HepG2 (cell line): ENCODE data around the gene SRRM2. TPM values are rescaled to one million over a fixed set of nuclear protein-coding genes. Genes with fewer than 3 reads are reported as not detected.

Source experiments
- ATF7 ChIP-seq, 2 experiments: fragments of 450-650 bp in 1 of 2; sonication (generic) in 1 of 2; formaldehyde crosslinking in 1 of 2; IDR thresholded peaks; 2 replicates each; pipeline versions ENCODE4 v1.4.0 to v1.6.1; 2016 to 2020; ENCODE audit warnings: antibody characterized with exemption in 1 of 2, mild to moderate bottlenecking in 1 of 2, missing genetic modification reagents in 1 of 2
- DZIP1 ChIP-seq: sonication (generic); formaldehyde crosslinking; IDR thresholded peaks from 2 replicates; pipeline ENCODE4 v1.5.0; 2020; ENCODE audit warnings: mild to moderate bottlenecking, missing genetic modification reagents
- FOXJ3 ChIP-seq: sonication (generic); formaldehyde crosslinking; IDR thresholded peaks from 2 replicates; pipeline ENCODE4 v1.4.0; 2020; ENCODE audit warnings: missing genetic modification reagents, mild to moderate bottlenecking, borderline replicate concordance
- GATAD1 ChIP-seq: IDR thresholded peaks from 2 replicates; pipeline ENCODE4 v1.6.1; 2016; ENCODE audit warnings: missing genetic modification reagents, missing compliant biosample characterization
- KLF11 ChIP-seq: IDR thresholded peaks from 2 replicates; pipeline ENCODE4 v1.6.1; 2016; ENCODE audit warnings: missing compliant biosample characterization
- KLF6 ChIP-seq: IDR thresholded peaks from 2 replicates; pipeline ENCODE4 v1.8.0; 2016; ENCODE audit warnings: missing biosample characterization, missing genetic modification reagents
- RFXAP ChIP-seq: sonication (generic); formaldehyde crosslinking; IDR thresholded peaks from 2 replicates; pipeline ENCODE4 v1.4.0; 2020; ENCODE audit warnings: missing genetic modification reagents, borderline replicate concordance
- SMARCE1 ChIP-seq: fragments of 450-650 bp; IDR thresholded peaks from 2 replicates; pipeline ENCODE4 v1.6.1; 2017; ENCODE audit warnings: borderline replicate concordance
- SRY ChIP-seq: sonication (generic); formaldehyde crosslinking; IDR thresholded peaks from 2 replicates; pipeline ENCODE4 v1.8.0; 2022; ENCODE audit warnings: mild to moderate bottlenecking, missing genetic modification reagents
- THAP7 ChIP-seq: sonication (generic); formaldehyde crosslinking; IDR thresholded peaks from 2 replicates; pipeline ENCODE4 v1.8.1; 2023; ENCODE audit warnings: mild to moderate bottlenecking, missing genetic modification reagents
- TP53 ChIP-seq: sonication (generic); formaldehyde crosslinking; conservative IDR thresholded peaks from 2 replicates; pipeline ENCODE4 v1.4.0; 2020; ENCODE audit warnings: missing genetic modification reagents
- ZFP36L2 ChIP-seq: sonication (generic); formaldehyde crosslinking; IDR thresholded peaks from 2 replicates; pipeline ENCODE4 v1.4.0; 2020; ENCODE audit warnings: missing genetic modification reagents
- ZHX1 ChIP-seq: sonication (generic); formaldehyde crosslinking; IDR thresholded peaks from 2 replicates; pipeline ENCODE4 v1.8.1; 2022; ENCODE audit warnings: low read depth, mild to moderate bottlenecking, missing genetic modification reagents
- ZNF225 ChIP-seq: sonication (generic); formaldehyde crosslinking; IDR thresholded peaks from 2 replicates; pipeline ENCODE4 v1.4.0; 2020; ENCODE audit warnings: mild to moderate bottlenecking, missing genetic modification reagents
- ZNF24 ChIP-seq: fragments of 450-650 bp; IDR thresholded peaks from 2 replicates; pipeline ENCODE4 v1.6.1; 2017; ENCODE audit warnings: antibody characterized with exemption, mild to moderate bottlenecking
- ZNF260 ChIP-seq: sonication (generic); formaldehyde crosslinking; IDR thresholded peaks from 2 replicates; pipeline ENCODE4 v1.4.0; 2020; ENCODE audit warnings: missing genetic modification reagents, low read depth, mild to moderate bottlenecking, borderline replicate concordance
- ZNF34 ChIP-seq: sonication (generic); formaldehyde crosslinking; IDR thresholded peaks from 2 replicates; pipeline ENCODE4 v1.4.0; 2020; ENCODE audit warnings: mild to moderate bottlenecking, missing genetic modification reagents, borderline replicate concordance
- ZNF382 ChIP-seq: sonication (generic); formaldehyde crosslinking; IDR thresholded peaks from 2 replicates; pipeline ENCODE4 v1.5.0; 2020; ENCODE audit warnings: missing genetic modification reagents, mild to moderate bottlenecking, borderline replicate concordance
- ZNF589 ChIP-seq: sonication (generic); formaldehyde crosslinking; conservative IDR thresholded peaks from 2 replicates; pipeline ENCODE4 v1.8.0; 2022; ENCODE audit warnings: mild to moderate bottlenecking, moderate library complexity, missing genetic modification reagents
- ZNF644 ChIP-seq: IDR thresholded peaks from 2 replicates; pipeline ENCODE4 v1.6.1; 2016; ENCODE audit warnings: low read depth
- ZNF674 ChIP-seq: sonication (generic); formaldehyde crosslinking; IDR thresholded peaks from 2 replicates; pipeline ENCODE4 v1.5.0; 2020; ENCODE audit warnings: low read depth, mild to moderate bottlenecking, missing genetic modification reagents
- ZNF768 ChIP-seq: sonication (generic); formaldehyde crosslinking; IDR thresholded peaks from 2 replicates; pipeline ENCODE4 v1.4.0; 2020; ENCODE audit warnings: missing genetic modification reagents
- ZNF891 ChIP-seq: sonication (generic); formaldehyde crosslinking; IDR thresholded peaks from 2 replicates; pipeline ENCODE4 v1.5.0; 2020; ENCODE audit warnings: mild to moderate bottlenecking, missing genetic modification reagents
- ZSCAN20 ChIP-seq: sonication (generic); formaldehyde crosslinking; IDR thresholded peaks from 2 replicates; pipeline ENCODE4 v1.4.0; 2020; ENCODE audit warnings: missing genetic modification reagents, mild to moderate bottlenecking, borderline replicate concordance
- polyA plus RNA-seq, 8 experiments: library from polyadenylated mRNA; depleted of rRNA in 3 of 8; stranded (reverse) in 7 of 8; unstranded in 1 of 8; fragments of >200 nt; fragmentation: Illumina TruSeq in 4 of 8; extraction: Trizol in 4 of 8; gene quantifications; 2 replicates each; pipeline versions ENCODE4 v1.2.1 to v1.2.3, GENCODE V29; 2011 to 2016; ENCODE audit warnings: low read depth in 4 of 8, missing spikeins in 1 of 8, mixed read lengths in 1 of 8; ENCODE audit not compliant: insufficient read depth in 1 of 8
- total RNA-seq, 5 experiments: library from RNA; depleted of rRNA; stranded (reverse); fragments of >200 nt; fragmentation: Illumina TruSeq; extraction: Trizol; gene quantifications; 2 replicates each; pipeline ENCODE4 v1.2.3, GENCODE V29; 2016; ENCODE audit warnings: low read depth in 1 of 5

The SRRM2 gene
- total and polyA plus RNA-seq, 2 of the 13 experiments (the other 11 are each of a cell fraction or from before 2014, with no cell fraction given), result 50.4 to 112 TPM

GRCh38 chr16:2739625-2740430, 12.6 kb upstream of the SRRM2 start (continued):
- no peak for TF ChIP-seq ZSCAN20 (CRISPR knock-in tag)
- no peak for TF ChIP-seq ZNF382 (CRISPR knock-in tag)
- TF ChIP-seq RFXAP (CRISPR knock-in tag), result no peak
- no peak for TF ChIP-seq ZNF225 (CRISPR knock-in tag)
- no peak for TF ChIP-seq ATF7 (IDR thresholded peaks at IDR 0.05)
- TF ChIP-seq ATF7 (CRISPR knock-in tag; IDR thresholded peaks at IDR 0.05), result no peak
- TF ChIP-seq ZNF644 (CRISPR knock-in tag), result no peak
- no peak for TF ChIP-seq ZNF589 (CRISPR knock-in tag)
- peak; percentile 42; the same call in 1 of the 2 replicates for TF ChIP-seq ZNF768 (CRISPR knock-in tag)
- TF ChIP-seq ZNF24, result no peak
- TF ChIP-seq ZFP36L2 (CRISPR knock-in tag), result no peak
- TF ChIP-seq KLF6 (CRISPR knock-in tag), result no peak
- no peak for TF ChIP-seq SRY (CRISPR knock-in tag)
- TF ChIP-seq ZNF260 (CRISPR knock-in tag), result no peak
- no peak for TF ChIP-seq ZNF34 (CRISPR knock-in tag)
- no peak for TF ChIP-seq DZIP1 (CRISPR knock-in tag)
- TF ChIP-seq ZNF674 (CRISPR knock-in tag), result no peak
- no peak for TF ChIP-seq ZHX1 (CRISPR knock-in tag)
- no peak for TF ChIP-seq TP53 (CRISPR knock-in tag)
- TF ChIP-seq KLF11 (CRISPR knock-in tag), result no peak
- no peak for TF ChIP-seq FOXJ3
- TF ChIP-seq ZNF891 (CRISPR knock-in tag), result no peak
- no peak for TF ChIP-seq THAP7 (CRISPR knock-in tag)
- TF ChIP-seq GATAD1, result no peak
- TF ChIP-seq SMARCE1, result no peak
